ENCODE measurements around the gene FRRS1.

DNA sequence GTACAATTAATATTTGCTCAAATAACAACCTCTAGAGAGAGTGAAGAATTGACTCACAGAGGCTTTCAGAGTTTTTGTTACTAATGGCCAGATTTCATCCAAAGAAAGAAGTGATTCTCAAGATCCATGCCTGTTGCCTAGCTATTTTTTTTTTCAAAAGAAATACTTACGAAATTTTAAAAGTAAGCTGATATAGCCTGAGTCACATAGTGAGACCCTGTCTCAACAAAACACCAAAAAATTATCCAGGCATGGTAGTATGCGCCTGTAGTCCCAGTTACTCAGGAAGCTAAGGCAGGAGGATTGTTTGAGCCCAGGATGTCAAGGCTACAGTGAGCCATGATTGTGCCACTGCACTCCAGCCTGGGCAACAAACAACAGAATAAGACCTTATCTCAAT is 105.9 kb downstream of the FRRS1 start:
- TF ChIP-seq POLR2AphosphoS5 (IDR thresholded peaks at IDR 0.05; ENCODE audit: low read depth, low read length) (no peak), SIN3A (IDR thresholded peaks at IDR 0.05; ENCODE audit: borderline replicate concordance, insufficient read depth, low read length) (no peak)
- TF ChIP-seq, protein P1, sequence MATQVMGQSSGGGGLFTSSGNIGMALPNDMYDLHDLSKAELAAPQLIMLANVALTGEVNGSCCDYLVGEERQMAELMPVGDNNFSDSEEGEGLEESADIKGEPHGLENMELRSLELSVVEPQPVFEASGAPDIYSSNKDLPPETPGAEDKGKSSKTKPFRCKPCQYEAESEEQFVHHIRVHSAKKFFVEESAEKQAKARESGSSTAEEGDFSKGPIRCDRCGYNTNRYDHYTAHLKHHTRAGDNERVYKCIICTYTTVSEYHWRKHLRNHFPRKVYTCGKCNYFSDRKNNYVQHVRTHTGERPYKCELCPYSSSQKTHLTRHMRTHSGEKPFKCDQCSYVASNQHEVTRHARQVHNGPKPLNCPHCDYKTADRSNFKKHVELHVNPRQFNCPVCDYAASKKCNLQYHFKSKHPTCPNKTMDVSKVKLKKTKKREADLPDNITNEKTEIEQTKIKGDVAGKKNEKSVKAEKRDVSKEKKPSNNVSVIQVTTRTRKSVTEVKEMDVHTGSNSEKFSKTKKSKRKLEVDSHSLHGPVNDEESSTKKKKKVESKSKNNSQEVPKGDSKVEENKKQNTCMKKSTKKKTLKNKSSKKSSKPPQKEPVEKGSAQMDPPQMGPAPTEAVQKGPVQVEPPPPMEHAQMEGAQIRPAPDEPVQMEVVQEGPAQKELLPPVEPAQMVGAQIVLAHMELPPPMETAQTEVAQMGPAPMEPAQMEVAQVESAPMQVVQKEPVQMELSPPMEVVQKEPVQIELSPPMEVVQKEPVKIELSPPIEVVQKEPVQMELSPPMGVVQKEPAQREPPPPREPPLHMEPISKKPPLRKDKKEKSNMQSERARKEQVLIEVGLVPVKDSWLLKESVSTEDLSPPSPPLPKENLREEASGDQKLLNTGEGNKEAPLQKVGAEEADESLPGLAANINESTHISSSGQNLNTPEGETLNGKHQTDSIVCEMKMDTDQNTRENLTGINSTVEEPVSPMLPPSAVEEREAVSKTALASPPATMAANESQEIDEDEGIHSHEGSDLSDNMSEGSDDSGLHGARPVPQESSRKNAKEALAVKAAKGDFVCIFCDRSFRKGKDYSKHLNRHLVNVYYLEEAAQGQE (IDR thresholded peaks at IDR 0.05; ENCODE audit: insufficient read depth in 1 of 2, low read depth in 2 of 2, low read length in 2 of 2), result no peak

All from PFSK-1 (cell line).